Measurements from ENCODE around the gene YPEL4.
"Not testable (repeated sequence)": the region's sequence is repeated elsewhere in the genome, so short reads cannot be mapped to it uniquely, and the experiment has no call there.

Gene YPEL4

GRCh38 chr11:57652230-57652629, 2.5 kb upstream of the YPEL4 start:
- intact Hi-C loops (cut with DNase I); DNase-seq: not testable (repeated sequence)

- DNase-seq: no peak
- intact Hi-C loops (cut with DNase I): no loop called here
Measured at GRCh38 chr11:57651408-57651807, 1.7 kb upstream of the YPEL4 start.

- intact Hi-C loops (cut with DNase I): no loop called here
- no peak for DNase-seq
Measured at GRCh38 chr11:57650739-57651090, 1.0 kb upstream of the YPEL4 start.

GRCh38 chr11:57648801-57649735, 644 bp downstream of the YPEL4 start:
- intact Hi-C loops (cut with DNase I): no loop called here
- DNase-seq: peak in 6 of 10 donors; percentile 45 to 90 (median 52)

GRCh38 chr11:57647960-57648800, 1.5 kb downstream of the YPEL4 start:
- peak in 8 of 10 donors; percentile 46 to 92 (median 72) for DNase-seq

GRCh38 chr11:57647372-57647771, 2.3 kb downstream of the YPEL4 start:
- peak in 1 of 10 donors; percentile 87 for DNase-seq
- intact Hi-C loops (cut with DNase I): no loop called here

More at GRCh38 chr11:57647960-57648800, 1.5 kb downstream of the YPEL4 start:
- intact Hi-C loops (cut with DNase I): no loop called here

- intact Hi-C loops (cut with DNase I): no loop called here
- peak in 1 of 10 donors; percentile 86 for DNase-seq
Measured at GRCh38 chr11:57646799-57647303, 2.9 kb downstream of the YPEL4 start.

- no peak for DNase-seq
- intact Hi-C loops (cut with DNase I): no loop called here
Measured at GRCh38 chr11:57646194-57646798, 3.4 kb downstream of the YPEL4 start.

- intact Hi-C loops (cut with DNase I): no loop called here
- DNase-seq: no peak
Measured at GRCh38 chr11:57645689-57646085, 4.0 kb downstream of the YPEL4 start.

GRCh38 chr11:57644748-57645688, 4.7 kb downstream of the YPEL4 start:
- intact Hi-C loops (cut with DNase I): loop anchor here (1.0 to 5.0 kb wide), 2 partner anchors 77 to 188 kb away; no protein-coding TSS in a partner anchor
- peak; percentile 63 to 97 (median 85) for DNase-seq

- DNase-seq: no peak
- intact Hi-C loops (cut with DNase I): loop anchor here (1.0 to 5.0 kb wide), 3 partner anchors 76 to 297 kb away; no protein-coding TSS in a partner anchor
Measured at GRCh38 chr11:57643802-57644201, 5.9 kb downstream of the YPEL4 start.

GRCh38 chr11:57641011-57641807, 8.5 kb downstream of the YPEL4 start:
- intact Hi-C loops (cut with DNase I): loop anchor here (5.0 kb wide), 1 partner anchor 184 kb away; no protein-coding TSS in a partner anchor
- DNase-seq: peak in 7 of 10 donors; percentile 40 to 91 (median 66)

GRCh38 chr11:57640068-57640800, 9.5 kb downstream of the YPEL4 start:
- DNase-seq: no peak
- intact Hi-C loops (cut with DNase I): loop anchor here (5.0 kb wide), 1 partner anchor 183 kb away; no protein-coding TSS in a partner anchor

GRCh38 chr11:57639321-57640067, 10.2 kb downstream of the YPEL4 start:
- intact Hi-C loops (cut with DNase I): loop anchor here (5.0 kb wide), 1 partner anchor 182 kb away; no protein-coding TSS in a partner anchor
- no peak for DNase-seq

- intact Hi-C loops (cut with DNase I): no loop called here
- DNase-seq: no peak
Measured at GRCh38 chr11:57638811-57639320, 10.8 kb downstream of the YPEL4 start.

- DNase-seq: peak; percentile 40 to 96 (median 74)
- intact Hi-C loops (cut with DNase I): no loop called here
Measured at GRCh38 chr11:57638005-57638781, 11.5 kb downstream of the YPEL4 start.
